Glomerular visceral epithelial cell (primary cell): Measurements from ENCODE around the gene BORCS5.

Experiments used
- DNase-seq: peaks from one replicate; pipeline ENCODE4 v3.0.0-alpha.2; 2016; ENCODE audit errors: extremely low spot score

Gene BORCS5

DNA sequence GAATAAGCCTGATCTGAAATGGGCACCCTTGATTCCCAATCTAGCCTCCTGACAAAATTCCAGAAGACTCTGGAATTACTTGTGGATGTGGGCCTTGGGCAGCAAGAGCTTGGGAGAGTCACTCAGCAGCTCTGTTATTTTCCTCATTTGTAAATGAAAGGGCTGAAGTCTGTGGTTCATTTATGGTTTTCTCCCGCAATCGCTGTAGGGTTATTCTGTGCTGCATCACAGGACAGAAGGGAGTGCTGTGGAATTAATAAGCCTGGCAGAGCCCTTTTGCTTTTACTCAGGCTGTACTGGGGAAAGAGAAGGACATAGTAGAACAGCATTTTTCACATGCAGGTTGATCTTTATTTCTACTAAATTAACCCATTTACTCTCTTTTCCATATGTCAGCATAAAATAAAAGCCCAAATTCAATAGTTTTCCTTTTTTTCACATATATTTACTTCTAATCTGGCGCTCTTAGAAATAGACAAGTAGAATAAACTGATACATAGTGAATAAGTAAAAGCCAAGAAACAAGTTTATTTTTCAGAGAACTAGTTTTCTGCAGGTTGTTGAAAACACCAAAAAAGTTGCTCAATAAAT, 156.6 kb downstream of the BORCS5 start:
- DNase-seq: no peak

DNA sequence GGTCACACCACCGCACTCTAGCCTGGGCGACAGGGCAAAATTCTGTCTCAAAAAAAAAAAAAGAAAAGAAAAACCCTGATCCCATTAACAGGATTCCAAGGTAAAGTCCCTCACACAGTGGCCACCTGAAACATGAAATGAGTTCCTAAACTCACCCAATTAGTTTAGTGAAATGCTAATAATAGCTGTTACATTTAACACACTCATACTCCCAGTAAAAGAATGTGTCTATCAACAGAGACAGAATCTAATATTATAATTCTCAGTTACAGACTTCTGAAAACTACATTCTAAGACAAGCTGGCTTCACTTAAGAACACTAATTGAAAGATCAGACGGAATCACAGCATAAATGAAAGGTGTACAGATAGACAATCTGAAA, 161.6 kb downstream of the BORCS5 start:
- DNase-seq: no peak

DNA sequence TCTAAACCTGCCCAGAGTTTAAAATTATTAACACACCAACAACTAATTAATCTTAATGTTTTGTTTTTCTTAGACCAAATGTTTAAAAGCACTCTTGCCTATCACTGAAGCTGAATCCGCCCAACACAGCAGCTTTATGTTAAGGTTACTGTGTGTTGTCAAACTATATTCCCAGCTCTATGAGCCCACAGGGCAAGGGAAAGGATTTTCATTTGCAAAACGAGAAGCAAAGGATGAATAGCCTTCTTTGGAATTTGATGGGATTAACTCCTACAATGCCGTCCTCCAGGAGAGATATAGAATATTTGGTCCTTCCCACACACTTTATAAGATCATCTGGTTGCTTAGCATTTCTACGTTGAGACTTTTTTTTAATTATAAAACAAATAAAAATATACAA, 162.0 kb downstream of the BORCS5 start:
- no peak for DNase-seq
